RWPE2 (cell line): ENCODE data around the gene PCDHB5.
"Not testable (repeated sequence)": the region's sequence is repeated elsewhere in the genome, so short reads cannot be mapped to it uniquely, and the experiment has no call there.

ENCODE experiments used
- ATAC-seq: fragments of 200-7000 bp; cut with Tn5 transposase; 3 replicates; pipeline ENCODE4 v1.9.1; 2021; ENCODE audit warnings: low read depth
- DNase-seq: peaks from one replicate; pipeline ENCODE4 v3.0.0-alpha.2; 2020; ENCODE audit warnings: low spot score
- H3K27ac ChIP-seq: fragments of 450-650 bp; 2 replicates; pipeline ENCODE4 v1.5.1; 2017; ENCODE audit warnings: mild to moderate bottlenecking; ENCODE audit not compliant: poor library complexity, severe bottlenecking
- H3K27me3 ChIP-seq: fragments of 250-450 bp; sonication (Bioruptor Pico); 2 replicates; pipeline ENCODE4 v1.5.1; 2021; ENCODE audit warnings: mild to moderate bottlenecking, moderate library complexity; ENCODE audit not compliant: insufficient read depth, poor library complexity, severe bottlenecking
- H3K36me3 ChIP-seq: fragments of 250-450 bp; sonication (Bioruptor Pico); 2 replicates; pipeline ENCODE4 v1.5.1; 2020; ENCODE audit warnings: low read depth, mild to moderate bottlenecking, moderate library complexity
- H3K4me1 ChIP-seq: fragments of 250-450 bp; sonication (Bioruptor Pico); 2 replicates; pipeline ENCODE4 v1.5.1; 2021; ENCODE audit warnings: mild to moderate bottlenecking, moderate library complexity; ENCODE audit not compliant: insufficient read depth, poor library complexity, severe bottlenecking
- H3K4me3 ChIP-seq: fragments of 250-450 bp; sonication (Bioruptor Pico); 2 replicates; pipeline ENCODE4 v1.5.1; 2021; ENCODE audit warnings: mild to moderate bottlenecking, moderate library complexity; ENCODE audit not compliant: severe bottlenecking
- H3K9me3 ChIP-seq: fragments of 250-450 bp; sonication (Bioruptor Pico); 2 replicates; pipeline ENCODE4 v1.5.1; 2021; ENCODE audit warnings: mild to moderate bottlenecking, moderate library complexity; ENCODE audit not compliant: severe bottlenecking
- TF ChIP-seq, protein P1 (sequence below): fragments of 450-650 bp; IDR thresholded peaks from one replicate; pipeline ENCODE4 v1.5.1; 2017; ENCODE audit warnings: mild to moderate bottlenecking, moderate library complexity; ENCODE audit not compliant: poor library complexity, severe bottlenecking

Gene PCDHB5

GRCh38 chr5:141121563-141121962 is 13.4 kb upstream of the PCDHB5 start, which contains the start of gene PCDHB4:
TSS of gene PCDHB4 (plus strand) at chr5:141121818. CDS start at chr5:141121999, 181 bp downstream.
- Histone ChIP-seq H3K27me3 (peaks cover 61% of the 10 kb centered on the region), H3K27ac (no peak within 1 kb of the TSS), H3K36me3 (no peaks in the 10 kb centered on the region), H3K4me1 (no peaks in the 10 kb centered on the region), H3K9me3 (no peaks in the 10 kb centered on the region), H3K4me3 (no peak within 1 kb of the TSS)
- ATAC-seq: no peak
- no peak for DNase-seq
- TF ChIP-seq, protein P1, sequence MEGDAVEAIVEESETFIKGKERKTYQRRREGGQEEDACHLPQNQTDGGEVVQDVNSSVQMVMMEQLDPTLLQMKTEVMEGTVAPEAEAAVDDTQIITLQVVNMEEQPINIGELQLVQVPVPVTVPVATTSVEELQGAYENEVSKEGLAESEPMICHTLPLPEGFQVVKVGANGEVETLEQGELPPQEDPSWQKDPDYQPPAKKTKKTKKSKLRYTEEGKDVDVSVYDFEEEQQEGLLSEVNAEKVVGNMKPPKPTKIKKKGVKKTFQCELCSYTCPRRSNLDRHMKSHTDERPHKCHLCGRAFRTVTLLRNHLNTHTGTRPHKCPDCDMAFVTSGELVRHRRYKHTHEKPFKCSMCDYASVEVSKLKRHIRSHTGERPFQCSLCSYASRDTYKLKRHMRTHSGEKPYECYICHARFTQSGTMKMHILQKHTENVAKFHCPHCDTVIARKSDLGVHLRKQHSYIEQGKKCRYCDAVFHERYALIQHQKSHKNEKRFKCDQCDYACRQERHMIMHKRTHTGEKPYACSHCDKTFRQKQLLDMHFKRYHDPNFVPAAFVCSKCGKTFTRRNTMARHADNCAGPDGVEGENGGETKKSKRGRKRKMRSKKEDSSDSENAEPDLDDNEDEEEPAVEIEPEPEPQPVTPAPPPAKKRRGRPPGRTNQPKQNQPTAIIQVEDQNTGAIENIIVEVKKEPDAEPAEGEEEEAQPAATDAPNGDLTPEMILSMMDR: peak; percentile 11

- ATAC-seq: no peak
- Histone ChIP-seq H3K4me1 (no peaks in the 10 kb centered on the region), H3K27ac (no peak overlapping the region), H3K27me3 (peaks cover 65% of the 10 kb centered on the region), H3K4me3 (no peak overlapping the region), H3K36me3 (no peaks in the 10 kb centered on the region), H3K9me3 (no peaks in the 10 kb centered on the region)
- TF ChIP-seq, protein P1: no peak
- no peak for DNase-seq
Measured at GRCh38 chr5:141121985-141122384, 13.0 kb upstream of the PCDHB5 start.

GRCh38 chr5:141123396-141124135 is 11.4 kb upstream of the PCDHB5 start:
- H3K4me3 ChIP-seq, H3K9me3 ChIP-seq, H3K27ac ChIP-seq, H3K36me3 ChIP-seq, DNase-seq, ATAC-seq, H3K4me1 ChIP-seq: not testable (repeated sequence)
- H3K27me3 ChIP-seq: peaks cover 71% of the 10 kb centered on the region

DNA sequence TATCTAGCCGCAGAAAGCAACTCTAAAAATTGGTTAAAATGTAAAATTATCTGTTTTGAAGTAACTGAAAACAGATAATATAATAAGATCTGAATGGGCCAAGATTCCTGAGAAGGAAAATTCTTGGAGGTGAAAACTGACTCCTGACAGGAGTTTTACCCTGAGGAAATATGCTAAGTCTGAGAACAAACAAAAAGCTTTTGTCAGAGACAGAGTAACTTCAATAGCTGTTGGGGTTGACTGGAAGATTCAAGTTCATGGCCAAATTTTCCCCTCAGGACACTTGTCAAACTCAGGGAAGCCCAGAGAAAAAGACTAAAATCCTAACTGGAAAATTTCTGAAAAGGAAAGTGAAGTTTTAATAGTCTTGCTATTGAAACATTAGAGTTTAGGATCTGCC is 7.7 kb upstream of the PCDHB5 start:
- no peak overlapping the region for H3K27ac ChIP-seq
- peaks cover 64% of the 10 kb centered on the region for H3K27me3 ChIP-seq
- H3K36me3 ChIP-seq: no peaks in the 10 kb centered on the region

DNA sequence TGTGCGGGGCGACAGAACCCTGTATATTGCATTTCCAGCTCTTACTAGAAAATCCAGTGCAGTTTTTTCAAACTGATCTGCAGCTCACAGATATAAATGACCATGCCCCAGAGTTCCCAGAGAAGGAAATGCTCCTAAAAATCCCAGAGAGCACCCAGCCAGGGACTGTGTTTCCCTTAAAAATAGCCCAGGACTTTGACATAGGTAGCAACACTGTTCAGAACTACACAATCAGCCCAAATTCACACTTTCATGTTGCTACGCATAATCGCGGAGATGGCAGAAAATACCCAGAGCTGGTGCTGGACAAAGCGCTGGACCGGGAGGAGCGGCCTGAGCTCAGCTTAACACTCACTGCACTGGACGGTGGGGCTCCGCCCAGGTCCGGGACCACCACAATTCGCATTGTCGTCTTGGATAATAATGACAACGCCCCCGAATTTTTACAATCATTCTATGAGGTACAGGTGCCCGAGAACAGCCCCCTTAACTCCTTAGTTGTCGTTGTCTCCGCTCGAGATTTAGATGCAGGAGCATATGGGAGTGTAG is 786 bp downstream of the PCDHB5 start:
- Histone ChIP-seq H3K27ac (no peak overlapping the region), H3K36me3 (no peaks in the 10 kb centered on the region), H3K27me3 (peaks cover 50% of the 10 kb centered on the region), H3K9me3 (peaks cover 10% of the 10 kb centered on the region), H3K4me3 (peak overlapping the region; percentile 8), H3K4me1 (no peaks in the 10 kb centered on the region)
- DNase-seq (no peak), ATAC-seq (no peak)
- TF ChIP-seq, protein P1: no peak

More for the DNA sequence above, 7.7 kb upstream of the PCDHB5 start:
- ATAC-seq (no peak), DNase-seq (no peak)
- H3K4me3 ChIP-seq: no peak overlapping the region
- TF ChIP-seq, protein P1: no peak
- H3K9me3 ChIP-seq: peaks cover 2% of the 10 kb centered on the region
- H3K4me1 ChIP-seq: no peaks in the 10 kb centered on the region

- H3K4me3 ChIP-seq, DNase-seq, H3K36me3 ChIP-seq, ATAC-seq, H3K4me1 ChIP-seq, H3K27ac ChIP-seq, H3K9me3 ChIP-seq: not testable (repeated sequence)
- peaks cover 39% of the 10 kb centered on the region for H3K27me3 ChIP-seq
Measured at GRCh38 chr5:141137346-141137745, 2.3 kb downstream of the PCDHB5 start.
